Endothelial cell of umbilical vein (primary cell): Measurements from ENCODE around the gene LCNL1.

Experiments used
- CTCF ChIP-seq, 2 donors: IDR thresholded peaks; 1 replicate in 1 of 2; 2 replicates in 1 of 2; pipeline ENCODE4 v1.5.1; 2011; ENCODE audit warnings: low read length in 2 of 2, mild to moderate bottlenecking in 2 of 2, moderate library complexity in 2 of 2, control low read depth in 1 of 2, inconsistent platforms in 1 of 2, low read depth in 1 of 2; ENCODE audit not compliant: insufficient read depth in 1 of 2; ENCODE audit errors: extremely low read depth in 1 of 2
- EZH2 ChIP-seq: IDR thresholded peaks from 2 replicates; pipeline ENCODE4 v1.6.1; 2012; ENCODE audit warnings: borderline replicate concordance, low read depth, mild to moderate bottlenecking, moderate library complexity, low read length, inconsistent platforms; ENCODE audit not compliant: severe bottlenecking
- FOS ChIP-seq: IDR thresholded peaks from 2 replicates; pipeline ENCODE4 v1.6.1; 2011; ENCODE audit warnings: mild to moderate bottlenecking, low read length, moderate library complexity, borderline replicate concordance; ENCODE audit not compliant: insufficient read depth
- GATA2 ChIP-seq: IDR thresholded peaks from 2 replicates; pipeline ENCODE4 v1.7.0; 2011; ENCODE audit warnings: low read depth, mild to moderate bottlenecking, moderate library complexity, mixed read lengths, low read length; ENCODE audit not compliant: insufficient read length, insufficient read depth
- JUN ChIP-seq: IDR thresholded peaks from 2 replicates; pipeline ENCODE4 v1.6.1; 2011; ENCODE audit warnings: borderline replicate concordance, low read depth; ENCODE audit not compliant: insufficient read length, insufficient read depth
- POLR2A ChIP-seq: IDR thresholded peaks from 2 replicates; pipeline ENCODE4 v1.6.1; 2012; ENCODE audit warnings: low read depth, mild to moderate bottlenecking, control low read depth, low read length
- POLR2AphosphoS5 ChIP-seq: IDR thresholded peaks from 2 replicates; pipeline ENCODE4 v1.6.1; 2012; ENCODE audit warnings: low read depth, mild to moderate bottlenecking, control low read depth, low read length, moderate library complexity; ENCODE audit not compliant: insufficient read depth

- peak; percentile 12 to 19 for TF ChIP-seq CTCF (IDR thresholded peaks at IDR 0.05; ENCODE audit: extremely low read depth in 1 of 2, insufficient read depth in 1 of 2, low read depth in 1 of 2, low read length in 2 of 2)
- TF ChIP-seq POLR2A, result no peak
- no peak for TF ChIP-seq POLR2AphosphoS5
- no peak for TF ChIP-seq GATA2
- TF ChIP-seq JUN, result no peak
- no peak for TF ChIP-seq EZH2
- peak; percentile 54 for TF ChIP-seq FOS
Measured at GRCh38 chr9:136997830-136998234, 15.0 kb downstream of the LCNL1 start.
